Stimulated activated naive CD8-positive, alpha-beta T cell treated with anti-CD3 and anti-CD28 coated beads, Interleukin-15, Interleukin-2, amounts not matched to agents 100 ng/mL and 50 ng/mL, for 24 hours (primary cell): Measurements from ENCODE around the gene CNNM2.

ENCODE experiments used
- H3K27ac Mint-ChIP-seq: one replicate; pipeline ENCODE4 v1.8.0; 2021; ENCODE audit warnings: mild to moderate bottlenecking, mixed read lengths
- H3K27me3 Mint-ChIP-seq: one replicate; pipeline ENCODE4 v1.8.0; 2021; ENCODE audit warnings: mixed read lengths
- H3K36me3 Mint-ChIP-seq: one replicate; pipeline ENCODE4 v1.8.0; 2021; ENCODE audit warnings: low read depth, mixed read lengths
- H3K4me1 Mint-ChIP-seq: one replicate; pipeline ENCODE4 v1.8.0; 2021; ENCODE audit warnings: low read depth, mixed read lengths
- H3K4me3 Mint-ChIP-seq: one replicate; pipeline ENCODE4 v1.8.0; 2021; ENCODE audit warnings: mild to moderate bottlenecking, mixed read lengths
- H3K9me3 Mint-ChIP-seq: one replicate; pipeline ENCODE4 v1.8.0; 2021; ENCODE audit warnings: mixed read lengths

CNNM2 gene

GRCh38 chr10:103019425-103019824 is 101.3 kb downstream of the CNNM2 start:
- H3K27ac Mint-ChIP-seq = no peak overlapping the region

GRCh38 chr10:103021150-103021899 is 103.2 kb downstream of the CNNM2 start:
- H3K9me3 Mint-ChIP-seq = no peaks in the 10 kb centered on the region
- H3K4me3 Mint-ChIP-seq = no peak overlapping the region
- H3K36me3 Mint-ChIP-seq = peaks cover 3% of the 10 kb centered on the region

More at GRCh38 chr10:103019425-103019824, 101.3 kb downstream of the CNNM2 start:
- no peaks in the 10 kb centered on the region for H3K36me3 Mint-ChIP-seq
- H3K27me3 Mint-ChIP-seq = no peaks in the 10 kb centered on the region
- no peaks in the 10 kb centered on the region for H3K4me1 Mint-ChIP-seq
- H3K9me3 Mint-ChIP-seq = no peaks in the 10 kb centered on the region
- no peak overlapping the region for H3K4me3 Mint-ChIP-seq

GRCh38 chr10:103021900-103022293 is 103.8 kb downstream of the CNNM2 start:
- Mint-ChIP-seq H3K9me3 (no peaks in the 10 kb centered on the region), H3K27me3 (no peaks in the 10 kb centered on the region), H3K4me1 (no peaks in the 10 kb centered on the region), H3K36me3 (peaks cover 3% of the 10 kb centered on the region), H3K27ac (no peak overlapping the region), H3K4me3 (no peak overlapping the region)

More at GRCh38 chr10:103021150-103021899, 103.2 kb downstream of the CNNM2 start:
- Mint-ChIP-seq H3K27me3 (no peaks in the 10 kb centered on the region), H3K4me1 (no peaks in the 10 kb centered on the region), H3K27ac (no peak overlapping the region)

GRCh38 chr10:103025696-103026095 is 107.6 kb downstream of the CNNM2 start:
- H3K4me1 Mint-ChIP-seq = no peaks in the 10 kb centered on the region
- H3K4me3 Mint-ChIP-seq = no peak overlapping the region
- no peaks in the 10 kb centered on the region for H3K27me3 Mint-ChIP-seq
- H3K9me3 Mint-ChIP-seq = no peaks in the 10 kb centered on the region
- H3K27ac Mint-ChIP-seq = no peak overlapping the region
- H3K36me3 Mint-ChIP-seq = peaks cover 3% of the 10 kb centered on the region

- Mint-ChIP-seq H3K27ac (no peak overlapping the region), H3K36me3 (no peaks in the 10 kb centered on the region), H3K27me3 (no peaks in the 10 kb centered on the region), H3K4me1 (no peaks in the 10 kb centered on the region), H3K4me3 (no peak overlapping the region), H3K9me3 (no peaks in the 10 kb centered on the region)
These were observed 120.5 kb downstream of the CNNM2 start for GRCh38 chr10:103038570-103038969.

- Mint-ChIP-seq H3K4me3 (no peak overlapping the region), H3K9me3 (no peaks in the 10 kb centered on the region), H3K27ac (no peak overlapping the region)
These were observed 122.3 kb downstream of the CNNM2 start for GRCh38 chr10:103040418-103040817.

GRCh38 chr10:103041391-103041790 is 123.3 kb downstream of the CNNM2 start:
- Mint-ChIP-seq H3K36me3 (no peaks in the 10 kb centered on the region), H3K4me3 (no peak overlapping the region), H3K27me3 (no peaks in the 10 kb centered on the region), H3K9me3 (no peaks in the 10 kb centered on the region), H3K4me1 (no peaks in the 10 kb centered on the region), H3K27ac (no peak overlapping the region)

More at GRCh38 chr10:103040418-103040817, 122.3 kb downstream of the CNNM2 start:
- no peaks in the 10 kb centered on the region for H3K36me3 Mint-ChIP-seq
- no peaks in the 10 kb centered on the region for H3K27me3 Mint-ChIP-seq
- no peaks in the 10 kb centered on the region for H3K4me1 Mint-ChIP-seq

- H3K36me3 Mint-ChIP-seq = no peaks in the 10 kb centered on the region
- H3K27ac Mint-ChIP-seq = no peak overlapping the region
- H3K4me3 Mint-ChIP-seq = no peak overlapping the region
- no peaks in the 10 kb centered on the region for H3K27me3 Mint-ChIP-seq
- peaks cover 5% of the 10 kb centered on the region for H3K4me1 Mint-ChIP-seq
- no peaks in the 10 kb centered on the region for H3K9me3 Mint-ChIP-seq
These were observed 124.0 kb downstream of the CNNM2 start for GRCh38 chr10:103042129-103042528.

GRCh38 chr10:103042908-103043307 is 124.8 kb downstream of the CNNM2 start:
- Mint-ChIP-seq H3K4me1 (peaks cover 7% of the 10 kb centered on the region), H3K9me3 (no peaks in the 10 kb centered on the region), H3K36me3 (no peaks in the 10 kb centered on the region), H3K27ac (no peak overlapping the region), H3K27me3 (no peaks in the 10 kb centered on the region), H3K4me3 (no peak overlapping the region)

- no peaks in the 10 kb centered on the region for H3K27me3 Mint-ChIP-seq
- H3K4me3 Mint-ChIP-seq = no peak overlapping the region
- no peaks in the 10 kb centered on the region for H3K9me3 Mint-ChIP-seq
- no peak overlapping the region for H3K27ac Mint-ChIP-seq
- H3K4me1 Mint-ChIP-seq = peaks cover 7% of the 10 kb centered on the region
- no peaks in the 10 kb centered on the region for H3K36me3 Mint-ChIP-seq
These were observed 126.9 kb downstream of the CNNM2 start for GRCh38 chr10:103044942-103045489.

- Mint-ChIP-seq H3K36me3 (no peaks in the 10 kb centered on the region), H3K4me3 (no peak overlapping the region), H3K27ac (no peak overlapping the region), H3K9me3 (no peaks in the 10 kb centered on the region), H3K4me1 (peaks cover 7% of the 10 kb centered on the region), H3K27me3 (no peaks in the 10 kb centered on the region)
These were observed 127.9 kb downstream of the CNNM2 start for GRCh38 chr10:103045961-103046360.

GRCh38 chr10:103047381-103047780 is 129.3 kb downstream of the CNNM2 start:
- no peaks in the 10 kb centered on the region for H3K9me3 Mint-ChIP-seq
- H3K27me3 Mint-ChIP-seq = no peaks in the 10 kb centered on the region
- no peaks in the 10 kb centered on the region for H3K36me3 Mint-ChIP-seq
- peaks cover 7% of the 10 kb centered on the region for H3K4me1 Mint-ChIP-seq
- no peak overlapping the region for H3K27ac Mint-ChIP-seq
- H3K4me3 Mint-ChIP-seq = no peak overlapping the region

GRCh38 chr10:103049237-103049636 is 131.1 kb downstream of the CNNM2 start:
- H3K4me1 Mint-ChIP-seq = peaks cover 21% of the 10 kb centered on the region
- H3K27me3 Mint-ChIP-seq = no peaks in the 10 kb centered on the region
- no peak overlapping the region for H3K4me3 Mint-ChIP-seq

GRCh38 chr10:103053659-103054581 is 135.8 kb downstream of the CNNM2 start:
- H3K27me3 Mint-ChIP-seq = no peaks in the 10 kb centered on the region
- H3K27ac Mint-ChIP-seq = peak overlapping the region; percentile 92
- peak overlapping the region; percentile 86 for H3K4me3 Mint-ChIP-seq
- H3K4me1 Mint-ChIP-seq = peaks cover 25% of the 10 kb centered on the region
- H3K9me3 Mint-ChIP-seq = no peaks in the 10 kb centered on the region
- peaks cover 6% of the 10 kb centered on the region for H3K36me3 Mint-ChIP-seq

More at GRCh38 chr10:103049237-103049636, 131.1 kb downstream of the CNNM2 start:
- no peaks in the 10 kb centered on the region for H3K36me3 Mint-ChIP-seq
- no peak overlapping the region for H3K27ac Mint-ChIP-seq
- H3K9me3 Mint-ChIP-seq = no peaks in the 10 kb centered on the region

GRCh38 chr10:103054621-103055020 is 136.5 kb downstream of the CNNM2 start:
- H3K4me1 Mint-ChIP-seq = peaks cover 25% of the 10 kb centered on the region
- no peaks in the 10 kb centered on the region for H3K27me3 Mint-ChIP-seq
- H3K27ac Mint-ChIP-seq = peak overlapping the region; percentile 92
- H3K9me3 Mint-ChIP-seq = no peaks in the 10 kb centered on the region
- H3K36me3 Mint-ChIP-seq = peaks cover 6% of the 10 kb centered on the region
- peak overlapping the region; percentile 86 for H3K4me3 Mint-ChIP-seq
